ENCODE measurements around the gene NR2E1. TPM values are rescaled to one million over a fixed set of nuclear protein-coding genes. Genes with fewer than 3 reads are reported as not detected.

Gene NR2E1
- total RNA-seq, 6 experiments from 2014 or later: not detected

DNA sequence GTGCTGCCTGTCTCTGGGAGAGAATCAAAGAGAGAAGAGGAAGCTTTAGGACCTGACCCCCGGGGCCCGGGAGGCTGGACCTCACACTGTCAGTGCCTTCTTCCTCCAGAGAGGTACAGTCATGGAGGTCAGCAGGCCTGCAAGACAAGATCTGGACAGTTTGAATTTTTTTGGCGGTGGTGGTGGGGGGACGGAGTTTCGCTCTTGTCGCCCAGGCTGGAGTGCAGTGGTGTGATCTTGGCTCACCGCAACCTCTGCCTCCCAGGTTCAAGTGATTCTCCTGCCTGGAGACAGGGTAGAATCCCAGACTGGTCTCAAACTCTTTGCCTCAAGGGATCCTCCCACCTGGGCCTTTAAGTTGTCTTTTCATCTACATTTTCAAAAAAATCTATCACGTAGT, 34.4 kb downstream of the NR2E1 start:
- no peak overlapping the region for H3K4me3 ChIP-seq
- peaks cover 2 to 14% (median 5%) of the 10 kb centered on the region in 4 donors for H3K4me1 ChIP-seq
- no peaks in the 10 kb centered on the region for H3K36me3 ChIP-seq
- H3K9me3 ChIP-seq: no peaks in the 10 kb centered on the region
- no peaks in the 10 kb centered on the region for H3K27me3 ChIP-seq
- 74% methylated on average over 4 of the region's 8 CpGs for WGBS (ENCODE audit: insufficient coverage, low coverage, low lambda C conversion rate, missing lambda C conversion rate)
- H3K27ac ChIP-seq: no peak overlapping the region
- DNase-seq: no peak
- no peak for TF ChIP-seq POLR2A (IDR thresholded peaks at IDR 0.05)
- TF ChIP-seq CTCF (IDR thresholded peaks at IDR 0.05): no peak
- ATAC-seq: no peak
- intact Hi-C loops (cut with DNase I): no loop called here

DNA sequence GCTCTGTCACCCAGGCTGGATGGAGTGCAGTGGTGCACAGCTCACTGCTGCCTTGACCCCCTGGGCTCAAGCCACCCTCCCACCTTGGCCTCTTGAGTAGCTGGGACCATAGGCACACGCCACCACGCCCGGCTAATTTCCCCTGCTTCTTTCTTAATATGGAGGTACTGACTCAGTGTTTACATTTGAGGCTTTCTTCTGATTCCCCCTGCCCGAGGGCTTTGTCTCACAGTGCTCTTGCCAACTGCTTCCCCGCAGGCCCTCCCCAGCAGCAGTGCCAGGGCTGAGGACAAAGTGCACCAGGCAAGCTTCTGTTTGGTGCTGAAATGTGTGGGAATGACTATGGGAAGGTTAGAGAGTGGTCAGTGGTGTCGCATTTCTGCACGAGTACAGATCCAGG, 34.8 kb downstream of the NR2E1 start:
- peak; percentile 68 to 78 (median 77) for DNase-seq

DNA sequence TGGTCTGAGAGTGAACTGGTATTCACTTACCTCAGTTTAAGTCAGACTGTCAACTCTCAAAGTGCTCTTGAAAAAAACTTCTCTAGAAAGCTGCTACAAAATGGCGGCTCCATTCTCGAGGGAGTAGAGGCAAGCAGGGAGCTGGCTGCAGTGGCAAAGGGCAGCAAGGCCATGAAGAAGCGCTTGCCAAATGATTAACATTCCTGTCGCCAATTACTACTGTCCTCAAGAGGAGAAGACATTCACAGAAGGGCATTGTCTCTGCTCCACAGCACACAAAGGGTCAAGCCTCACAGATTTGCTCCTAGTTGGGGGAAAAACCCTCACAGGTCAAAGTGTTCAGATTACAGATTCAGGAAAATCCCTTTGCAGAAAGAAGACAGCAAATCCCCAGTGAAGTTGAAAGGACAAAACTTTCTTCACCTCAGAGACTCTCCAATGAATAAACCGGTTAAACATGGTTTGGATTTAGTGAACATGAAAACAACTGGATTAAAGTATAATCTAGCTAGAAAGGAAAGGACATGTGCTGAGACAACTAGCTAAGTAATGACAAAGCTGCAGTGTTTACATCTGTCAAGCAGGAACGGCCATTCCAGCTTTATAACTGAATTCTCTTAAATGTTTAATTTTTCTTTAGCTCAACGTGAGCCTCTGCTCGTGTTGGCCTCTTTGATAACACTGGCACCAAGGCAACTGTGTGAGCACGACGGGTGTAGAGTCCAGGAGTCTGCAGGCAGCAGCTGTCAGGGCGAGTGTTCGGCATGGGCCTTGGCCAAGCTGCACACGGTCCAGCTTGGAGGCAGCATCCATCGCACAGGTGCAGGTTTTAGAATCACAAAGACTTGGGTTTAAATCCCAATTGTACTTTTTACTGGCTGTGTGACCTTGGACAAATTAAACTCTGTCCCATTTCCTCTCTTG, 37.6 kb downstream of the NR2E1 start:
- no peak overlapping the region for H3K27ac ChIP-seq
- H3K27me3 ChIP-seq: no peaks in the 10 kb centered on the region
- peaks cover 2 to 14% (median 5%) of the 10 kb centered on the region in 4 donors for H3K4me1 ChIP-seq
- no peaks in the 10 kb centered on the region for H3K9me3 ChIP-seq
- H3K4me3 ChIP-seq: no peak overlapping the region
- TF ChIP-seq CTCF (IDR thresholded peaks at IDR 0.05) (no peak), POLR2A (IDR thresholded peaks at IDR 0.05) (no peak)
- intact Hi-C loops (cut with DNase I): no loop called here
- peak; percentile 52 to 74 (median 63) for DNase-seq
- H3K36me3 ChIP-seq: no peaks in the 10 kb centered on the region
- ATAC-seq: peak; percentile 69 to 89 (median 72)
- 31% methylated on average over 13 of the region's 14 CpGs for WGBS (ENCODE audit: insufficient coverage, low coverage, low lambda C conversion rate, missing lambda C conversion rate)

More for the DNA sequence above, 34.8 kb downstream of the NR2E1 start:
- peak overlapping the region in 1 of 3 donors; percentile 38 for H3K27ac ChIP-seq
- H3K27me3 ChIP-seq: no peaks in the 10 kb centered on the region
- ATAC-seq: peak; percentile 91 to 97 (median 95)
- H3K4me3 ChIP-seq: no peak overlapping the region
- intact Hi-C loops (cut with DNase I): no loop called here
- TF ChIP-seq POLR2A (IDR thresholded peaks at IDR 0.05): no peak
- no peak for TF ChIP-seq CTCF (IDR thresholded peaks at IDR 0.05)
- WGBS (ENCODE audit: insufficient coverage, low coverage, low lambda C conversion rate, missing lambda C conversion rate): 43% methylated on average over 7 of the region's 7 CpGs
- H3K36me3 ChIP-seq: no peaks in the 10 kb centered on the region
- no peaks in the 10 kb centered on the region for H3K9me3 ChIP-seq
- H3K4me1 ChIP-seq: peaks cover 2 to 14% (median 5%) of the 10 kb centered on the region in 4 donors

GRCh38 chr6:108207013-108207412, 41.2 kb downstream of the NR2E1 start:
- H3K4me3 ChIP-seq: no peak overlapping the region
- peaks cover 0 to 18% (median 7%) of the 10 kb centered on the region in 4 donors for H3K36me3 ChIP-seq
- no peaks in the 10 kb centered on the region for H3K9me3 ChIP-seq
- H3K27ac ChIP-seq: no peak overlapping the region
- DNase-seq (no peak), ATAC-seq (no peak)
- no peaks in the 10 kb centered on the region for H3K27me3 ChIP-seq
- 89% methylated on average over 3 of the region's 4 CpGs for WGBS (ENCODE audit: insufficient coverage, low coverage, low lambda C conversion rate, missing lambda C conversion rate)
- peaks cover 0 to 6% (median 0%) of the 10 kb centered on the region in 4 donors for H3K4me1 ChIP-seq
- intact Hi-C loops (cut with DNase I): no loop called here
- TF ChIP-seq CTCF (IDR thresholded peaks at IDR 0.05) (no peak), POLR2A (IDR thresholded peaks at IDR 0.05) (no peak)
